HEK293 (cell line): Measurements from ENCODE around the gene GPHN.

Source experiments
- ATF2 ChIP-seq: fragments of 450-650 bp; formaldehyde crosslinking; IDR thresholded peaks from 2 replicates; pipeline ENCODE4 v1.5.1; 2016; ENCODE audit warnings: missing biosample characterization, missing genetic modification characterization, low read depth
- BCL11A ChIP-seq: fragments of 450-650 bp; formaldehyde crosslinking; IDR thresholded peaks from 2 replicates; pipeline ENCODE4 v1.5.1; 2016; ENCODE audit warnings: low read depth, missing biosample characterization, missing genetic modification characterization
- CTCF ChIP-seq: fragments of 450-650 bp; formaldehyde crosslinking; IDR thresholded peaks from 2 replicates; pipeline ENCODE4 v1.5.1; 2016; ENCODE audit warnings: missing biosample characterization, missing genetic modification characterization
- HOXD13 ChIP-seq: sonication (generic); formaldehyde crosslinking; IDR thresholded peaks from 2 replicates; pipeline ENCODE4 v1.8.0; 2022; ENCODE audit warnings: missing genetic modification reagents, borderline replicate concordance
- KLF1 ChIP-seq: fragments of 450-650 bp; formaldehyde crosslinking; IDR thresholded peaks from 2 replicates; pipeline ENCODE4 v1.5.1; 2016; ENCODE audit warnings: missing biosample characterization, missing genetic modification characterization
- SP2 ChIP-seq: fragments of 450-650 bp; formaldehyde crosslinking; IDR thresholded peaks from 2 replicates; pipeline ENCODE4 v1.5.1; 2016; ENCODE audit warnings: missing biosample characterization, missing genetic modification characterization
- ZBTB44 ChIP-seq: fragments of 450-650 bp; IDR thresholded peaks from 2 replicates; pipeline ENCODE4 v1.5.1; 2018; ENCODE audit warnings: missing biosample characterization, mild to moderate bottlenecking, missing genetic modification characterization
- ZNF48 ChIP-seq: fragments of 450-650 bp; formaldehyde crosslinking; IDR thresholded peaks from 2 replicates; pipeline ENCODE4 v1.5.1; 2016; ENCODE audit warnings: missing biosample characterization, missing genetic modification characterization
- ZNF518A ChIP-seq: fragments of 450-650 bp; formaldehyde crosslinking; conservative IDR thresholded peaks from 2 replicates; pipeline ENCODE4 v1.5.1; 2016; ENCODE audit warnings: low read depth, missing biosample characterization, missing genetic modification characterization
- ZNF549 ChIP-seq: fragments of 450-650 bp; IDR thresholded peaks from 2 replicates; pipeline ENCODE4 v1.5.1; 2018; ENCODE audit warnings: missing biosample characterization, missing genetic modification characterization, mild to moderate bottlenecking, inconsistent platforms, moderate library complexity
- ZNF621 ChIP-seq: fragments of 450-650 bp; formaldehyde crosslinking; IDR thresholded peaks from 2 replicates; pipeline ENCODE4 v1.5.1; 2017; ENCODE audit warnings: missing biosample characterization, missing genetic modification characterization
- ZNF623 ChIP-seq: fragments of 450-650 bp; formaldehyde crosslinking; IDR thresholded peaks from 2 replicates; pipeline ENCODE4 v1.5.1; 2016; ENCODE audit warnings: missing biosample characterization, missing genetic modification characterization
- ZNF792 ChIP-seq: fragments of 450-650 bp; formaldehyde crosslinking; IDR thresholded peaks from 2 replicates; pipeline ENCODE4 v1.5.1; 2016; ENCODE audit warnings: missing biosample characterization, missing genetic modification characterization

- TF ChIP-seq ZNF623 (tag by site-specific recombination): no peak
- TF ChIP-seq CTCF (tag by site-specific recombination): no peak
- TF ChIP-seq ZBTB44 (tag by site-specific recombination): no peak
- no peak for TF ChIP-seq ZNF518A (tag by site-specific recombination)
- TF ChIP-seq ZNF621 (tag by site-specific recombination): no peak
- TF ChIP-seq SP2 (tag by site-specific recombination): no peak
- no peak for TF ChIP-seq ZNF48 (tag by site-specific recombination)
- TF ChIP-seq HOXD13 (CRISPR knock-in tag): no peak
- no peak for TF ChIP-seq ZNF792 (tag by site-specific recombination)
- no peak for TF ChIP-seq ATF2 (tag by site-specific recombination)
- no peak for TF ChIP-seq BCL11A (tag by site-specific recombination)
- no peak for TF ChIP-seq ZNF549 (tag by site-specific recombination)
- no peak for TF ChIP-seq KLF1 (tag by site-specific recombination)
These were observed 496.6 kb downstream of the GPHN start for GRCh38 chr14:67004521-67004920.
